Vagina (tissue), 2 donors: Measurements from ENCODE around the gene EMC10. TPM values are rescaled to one million over a fixed set of nuclear protein-coding genes. Genes with fewer than 3 reads are reported as not detected.

Experiments used
- DNase-seq, 2 donors: peaks; one replicate each; pipeline ENCODE4 v3.0.0-alpha.2; 2017; ENCODE audit errors: extremely low spot score in 2 of 2
- H3K27ac ChIP-seq: fragments of 200-600 bp; sonication (generic); one replicate; pipeline ENCODE4 v1.5.1; 2019
- H3K27me3 ChIP-seq: fragments of 200-600 bp; sonication (generic); one replicate; pipeline ENCODE4 v1.5.1; 2019
- H3K36me3 ChIP-seq, 2 donors: fragments of 200-600 bp; sonication (generic); one replicate each; pipeline ENCODE4 v1.5.1; 2017 to 2019
- H3K4me1 ChIP-seq: fragments of 200-600 bp; sonication (generic); one replicate; pipeline ENCODE4 v1.5.1; 2019
- H3K4me3 ChIP-seq, 2 donors: fragments of 200-600 bp; sonication (generic); 1 replicate in 1 of 2; 2 replicates in 1 of 2; pipeline ENCODE4 v1.5.1; 2016 to 2019
- H3K9me3 ChIP-seq: fragments of 200-600 bp; sonication (generic); one replicate; pipeline ENCODE4 v1.5.1; 2019
- CTCF ChIP-seq, 3 experiments: fragments of 450-650 bp in 2 of 3; fragments of 200-600 bp in 1 of 3; sonication (generic) in 1 of 3; IDR thresholded peaks; one replicate each; pipeline ENCODE4 v1.5.1; 2017 to 2019; ENCODE audit warnings: antibody characterized with exemption in 3 of 3, mild to moderate bottlenecking in 2 of 3, moderate library complexity in 2 of 3
- POLR2A ChIP-seq, 2 donors: fragments of 450-650 bp; IDR thresholded peaks; one replicate each; pipeline ENCODE4 v1.6.1; 2017; ENCODE audit warnings: antibody characterized with exemption in 2 of 2, mild to moderate bottlenecking in 2 of 2, moderate library complexity in 2 of 2
- POLR2AphosphoS5 ChIP-seq, 2 donors: sonication (generic); formaldehyde crosslinking; IDR thresholded peaks; one replicate each; pipeline ENCODE4 v1.9.0; 2017; ENCODE audit warnings: antibody characterized with exemption in 2 of 2, mild to moderate bottlenecking in 2 of 2, low read depth in 1 of 2; ENCODE audit not compliant: insufficient read depth in 1 of 2
- intact Hi-C: fragments of 100-400 bp; cut with DNase I; formaldehyde crosslinking; loops from one replicate; pipeline ENCODE4 v1.15.1; 2023
- total RNA-seq: library from RNA; depleted of rRNA; stranded (reverse); fragments of >200 nt; gene quantifications from one replicate; pipeline ENCODE4 v1.2.3, GENCODE V29; 2016

Gene EMC10
- total RNA-seq, 1 donor from 2014 or later, result 33.1 TPM

- Histone ChIP-seq H3K4me3 (no peak overlapping the region), H3K4me1 (peaks cover 10% of the 10 kb centered on the region), H3K36me3 (no peaks in the 10 kb centered on the region), H3K9me3 (no peaks in the 10 kb centered on the region), H3K27ac (no peak overlapping the region), H3K27me3 (no peaks in the 10 kb centered on the region)
- intact Hi-C loops, result no loop called here
- TF ChIP-seq POLR2A (IDR thresholded peaks at IDR 0.05), result no peak
- no peak for TF ChIP-seq CTCF (IDR thresholded peaks at IDR 0.05)
- TF ChIP-seq POLR2AphosphoS5 (IDR thresholded peaks at IDR 0.05; ENCODE audit: insufficient read depth in 1 of 2, low read depth in 1 of 2), result no peak
- DNase-seq, result no peak
Measured at GRCh38 chr19:50509366-50509765, 33.1 kb downstream of the EMC10 start.

- TF ChIP-seq POLR2AphosphoS5 (IDR thresholded peaks at IDR 0.05; ENCODE audit: insufficient read depth in 1 of 2, low read depth in 1 of 2) (no peak), CTCF (IDR thresholded peaks at IDR 0.05) (no peak), POLR2A (IDR thresholded peaks at IDR 0.05) (no peak)
- Histone ChIP-seq H3K4me1 (peaks cover 10% of the 10 kb centered on the region), H3K9me3 (no peaks in the 10 kb centered on the region), H3K36me3 (no peaks in the 10 kb centered on the region), H3K27me3 (no peaks in the 10 kb centered on the region), H3K4me3 (peak overlapping the region; percentile 64 to 80), H3K27ac (peak overlapping the region; percentile 91)
- intact Hi-C loops, result no loop called here
- DNase-seq, result no peak
Measured at GRCh38 chr19:50510121-50510670, 33.9 kb downstream of the EMC10 start.

- Histone ChIP-seq H3K36me3 (no peaks in the 10 kb centered on the region), H3K4me1 (peaks cover 10% of the 10 kb centered on the region), H3K27me3 (no peaks in the 10 kb centered on the region), H3K9me3 (no peaks in the 10 kb centered on the region), H3K4me3 (peak overlapping the region; percentile 64 to 80), H3K27ac (peak overlapping the region; percentile 91)
- no peak for DNase-seq
- intact Hi-C loops, result no loop called here
- TF ChIP-seq POLR2A (IDR thresholded peaks at IDR 0.05), result no peak
- TF ChIP-seq CTCF (IDR thresholded peaks at IDR 0.05), result no peak
- TF ChIP-seq POLR2AphosphoS5 (IDR thresholded peaks at IDR 0.05; ENCODE audit: insufficient read depth in 1 of 2, low read depth in 1 of 2), result no peak
Measured at GRCh38 chr19:50510700-50511068, 34.4 kb downstream of the EMC10 start.

GRCh38 chr19:50511069-50511822 is 34.9 kb downstream of the EMC10 start, which contains the start of gene JOSD2:
Gene JOSD2, minus strand, starts transcription at chr19:50511191. Its CDS starts 760 bp downstream, at chr19:50510431.
- intact Hi-C loops, result no loop called here

More at GRCh38 chr19:50511069-50511822, 34.9 kb downstream of the EMC10 start, which contains the start of gene JOSD2:
- Histone ChIP-seq H3K9me3 (no peaks in the 10 kb centered on the region), H3K4me1 (peaks cover 10% of the 10 kb centered on the region), H3K27me3 (no peaks in the 10 kb centered on the region), H3K27ac (peak within 1 kb of the TSS; percentile 91), H3K4me3 (peak within 1 kb of the TSS; percentile 64 to 80), H3K36me3 (no peaks in the 10 kb centered on the region)
- peak in 1 of 2 donors; percentile 99 for DNase-seq
- peak in 1 of 2 donors; percentile 38 for TF ChIP-seq POLR2A (IDR thresholded peaks at IDR 0.05)
- no peak for TF ChIP-seq CTCF (IDR thresholded peaks at IDR 0.05)
- peak; percentile 92 to 98 for TF ChIP-seq POLR2AphosphoS5 (IDR thresholded peaks at IDR 0.05; ENCODE audit: insufficient read depth in 1 of 2, low read depth in 1 of 2)
